GM19025 (cell line): ENCODE measurements around the gene RPL37.
"Not testable (repeated sequence)": the region's sequence is repeated elsewhere in the genome, so short reads cannot be mapped to it uniquely, and the experiment has no call there.

Source experiments
- ATAC-seq: cut with Tn5 transposase; IDR thresholded peaks from one replicate; pipeline ENCODE4 v1.9.1; 2021; ENCODE audit warnings: mild to moderate bottlenecking, low read depth, moderate library complexity; ENCODE audit not compliant: unreplicated experiment

The RPL37 gene

GRCh38 chr5:40834391-40834848, 602 bp downstream of the RPL37 start:
- no peak for ATAC-seq

- no peak for ATAC-seq
Measured at GRCh38 chr5:40833712-40834229, 1.3 kb downstream of the RPL37 start.

- ATAC-seq, result no peak
Measured at GRCh38 chr5:40832345-40832744, 2.7 kb downstream of the RPL37 start.

- no peak for ATAC-seq
Measured at GRCh38 chr5:40831346-40832210, 3.4 kb downstream of the RPL37 start.

- no peak for ATAC-seq
Measured at GRCh38 chr5:40829748-40830533, 5.1 kb downstream of the RPL37 start.

GRCh38 chr5:40828690-40829661, 6.0 kb downstream of the RPL37 start:
- ATAC-seq, result no peak

- no peak for ATAC-seq
Measured at GRCh38 chr5:40828021-40828631, 6.9 kb downstream of the RPL37 start.

- ATAC-seq, result no peak
Measured at GRCh38 chr5:40827188-40827977, 7.6 kb downstream of the RPL37 start.

GRCh38 chr5:40826489-40827187, 8.4 kb downstream of the RPL37 start:
- ATAC-seq, result no peak

- not testable (repeated sequence) for ATAC-seq
Measured at GRCh38 chr5:40825461-40826043, 9.5 kb downstream of the RPL37 start.

- ATAC-seq, result no peak
Measured at GRCh38 chr5:40823459-40823858, 11.6 kb downstream of the RPL37 start.

- ATAC-seq, result no peak
Measured at GRCh38 chr5:40813698-40814281, 21.2 kb downstream of the RPL37 start.

- no peak for ATAC-seq
Measured at GRCh38 chr5:40812125-40812524, 22.9 kb downstream of the RPL37 start.

- ATAC-seq, result no peak
Measured at GRCh38 chr5:40801771-40802562, 33.1 kb downstream of the RPL37 start.

- no peak for ATAC-seq
Measured at GRCh38 chr5:40799258-40799657, 35.8 kb downstream of the RPL37 start.

- no peak for ATAC-seq
Measured at GRCh38 chr5:40798801-40799210, 36.2 kb downstream of the RPL37 start.
